HepG2 (cell line): ENCODE results near the gene ALPL. TPM values are rescaled to one million over a fixed set of nuclear protein-coding genes. Genes with fewer than 3 reads are reported as not detected.
A peak's percentile ranks its signal among the peaks of the same experiment; 100 is the strongest.

Experiments
- ATAC-seq: fragments of 200-7000 bp; cut with Tn5 transposase; 3 replicates; pipeline ENCODE4 v1.9.1; 2020; ENCODE audit warnings: mild to moderate bottlenecking, moderate library complexity
- BruUV-seq: library from RNA; stranded (reverse); fragments of 400-500 nt; replicated peaks from 2 replicates; lab custom pipeline; 2021; lab: Mats Ljungman, UMichigan
- CTCF ChIA-PET: fragments of 300-600 bp; formaldehyde crosslinking; extraction: SDS; loops from one replicate; lab custom pipeline; 2021; ENCODE audit warnings: low total read pairs, inconsistent platforms, low intra/inter-chr PET ratio; lab: Yijun Ruan, JAX
- POLR2A ChIA-PET: fragments of 350-600 bp; sonication (Branson Sonifier 250); formaldehyde crosslinking; loops from one replicate; lab custom pipeline; 2020; ENCODE audit warnings: antibody characterized with exemption, inconsistent platforms; lab: Yijun Ruan, JAX
- DNase-seq: peaks from one replicate; pipeline ENCODE4 v3.0.0-alpha.2; 2015; ENCODE audit warnings: low spot score
- FAIRE-seq: peaks from 3 replicates; lab custom pipeline; 2011; peaks lifted over from hg19 to GRCh38; lab: Jason Lieb, UNC
- H2AFZ ChIP-seq: one replicate; pipeline ENCODE4 v1.6.1; 2011; ENCODE audit warnings: low read length, inconsistent platforms
- H3K27ac ChIP-seq: fragments of 300-600 bp; 3 replicates; pipeline ENCODE4 v1.8.0; 2011; ENCODE audit warnings: mixed run types, mild to moderate bottlenecking, mixed read lengths, low read length, inconsistent platforms; ENCODE audit not compliant: insufficient read depth; ENCODE audit errors: extremely low read length
- H3K27me3 ChIP-seq, 2 experiments: fragments of 200-600 bp in 1 of 2; 2 replicates in 1 of 2; 3 replicates in 1 of 2; pipeline versions ENCODE4 v1.6.0 to v1.8.0; 2011; ENCODE audit warnings: low read length in 2 of 2, mild to moderate bottlenecking in 2 of 2, moderate library complexity in 2 of 2, inconsistent platforms in 1 of 2; ENCODE audit not compliant: insufficient read depth in 2 of 2, control insufficient read depth in 1 of 2
- H3K36me3 ChIP-seq, 2 experiments: fragments of 200-600 bp in 1 of 2; replicated peaks in 1 of 2; 2 replicates in 1 of 2; 3 replicates in 1 of 2; pipeline versions ENCODE4 v1.5.1 to v1.8.0; 2011; ENCODE audit warnings: low read length in 2 of 2, inconsistent platforms in 1 of 2; ENCODE audit not compliant: insufficient read depth in 2 of 2, control insufficient read depth in 1 of 2
- H3K4me1 ChIP-seq: 2 replicates; pipeline ENCODE4 v1.5.1; 2012; ENCODE audit warnings: low read length, inconsistent platforms; ENCODE audit not compliant: insufficient read depth
- H3K4me2 ChIP-seq: 2 replicates; pipeline ENCODE4 v1.6.0; 2011; ENCODE audit warnings: low read depth, low read length, inconsistent platforms
- H3K4me3 ChIP-seq, 3 experiments: fragments of 200-600 bp in 1 of 3; sonication (generic), shearing (Covaris generic) in 1 of 3; replicated peaks in 1 of 3; 2 replicates each; pipeline ENCODE4 v1.5.1; 2011 to 2016; ENCODE audit warnings: low read length in 3 of 3, inconsistent platforms in 2 of 3, low read depth in 2 of 3, mild to moderate bottlenecking in 2 of 3, control low read depth in 1 of 3, mixed read lengths in 1 of 3; ENCODE audit not compliant: insufficient read depth in 1 of 3
- H3K79me2 ChIP-seq: one replicate; pipeline ENCODE4 v1.6.1; 2011; ENCODE audit warnings: low read length, inconsistent platforms; ENCODE audit not compliant: insufficient read depth
- H3K9ac ChIP-seq: 2 replicates; pipeline ENCODE4 v1.6.0; 2011; ENCODE audit warnings: mild to moderate bottlenecking, low read depth, low read length, inconsistent platforms; ENCODE audit not compliant: insufficient read depth
- H3K9me3 ChIP-seq: 2 replicates; pipeline ENCODE4 v1.5.1; 2012; ENCODE audit warnings: mild to moderate bottlenecking, low read length
- H4K20me1 ChIP-seq: 2 replicates; pipeline ENCODE4 v1.6.0; 2011; ENCODE audit warnings: inconsistent platforms, mild to moderate bottlenecking, low read length, moderate library complexity; ENCODE audit not compliant: insufficient read depth
- E2F2 ChIP-seq: sonication (generic); formaldehyde crosslinking; IDR thresholded peaks from 2 replicates; pipeline ENCODE4 v1.4.0; 2020; ENCODE audit warnings: missing genetic modification reagents, borderline replicate concordance
- ELK4 ChIP-seq: sonication (generic); formaldehyde crosslinking; IDR thresholded peaks from 2 replicates; pipeline ENCODE4 v1.9.0; 2021; ENCODE audit warnings: missing genetic modification reagents, borderline replicate concordance
- ESRRA ChIP-seq: sonication (generic); formaldehyde crosslinking; IDR thresholded peaks from 2 replicates; pipeline ENCODE4 v1.5.1; 2020; ENCODE audit warnings: mild to moderate bottlenecking, low read depth, missing genetic modification reagents
- HMG20A ChIP-seq: IDR thresholded peaks from 2 replicates; pipeline ENCODE4 v1.6.1; 2016; ENCODE audit warnings: borderline replicate concordance
- MTA1 ChIP-seq: sonication (generic); formaldehyde crosslinking; IDR thresholded peaks from 2 replicates; pipeline ENCODE4 v1.4.0; 2020; ENCODE audit warnings: missing genetic modification reagents, mild to moderate bottlenecking, borderline replicate concordance
- NFYC ChIP-seq: IDR thresholded peaks from 2 replicates; pipeline ENCODE4 v1.6.1; 2016; ENCODE audit warnings: missing genetic modification reagents, missing compliant biosample characterization
- SOX5 ChIP-seq: IDR thresholded peaks from 2 replicates; pipeline ENCODE4 v1.6.1; 2016; ENCODE audit warnings: borderline replicate concordance
- ZBTB46 ChIP-seq: sonication (generic); formaldehyde crosslinking; IDR thresholded peaks from 2 replicates; pipeline ENCODE4 v1.4.0; 2020; ENCODE audit warnings: mild to moderate bottlenecking, missing genetic modification reagents, borderline replicate concordance
- ZFP62 ChIP-seq: sonication (generic); formaldehyde crosslinking; IDR thresholded peaks from 2 replicates; pipeline ENCODE4 v1.4.0; 2020; ENCODE audit warnings: missing genetic modification reagents
- ZNF10 ChIP-seq: sonication (generic); formaldehyde crosslinking; IDR thresholded peaks from 2 replicates; pipeline ENCODE4 v1.4.0; 2020; ENCODE audit warnings: mild to moderate bottlenecking, low read depth, missing genetic modification reagents, borderline replicate concordance
- ZNF768 ChIP-seq: sonication (generic); formaldehyde crosslinking; IDR thresholded peaks from 2 replicates; pipeline ENCODE4 v1.4.0; 2020; ENCODE audit warnings: missing genetic modification reagents
- WGBS: methylation state at CpG from one replicate; pipeline ENCODE4 v1.1.6; 2017; ENCODE audit warnings: low lambda C conversion rate; 5-methylcytosine and 5-hydroxymethylcytosine counted together
- in situ Hi-C: cut with HindIII; loops from 2 replicates; pipeline ENCODE4 v1.10.0; 2017; ENCODE audit warnings: low pct_unique_long_range_greater_than_20kb; ENCODE audit not compliant: extremely low pct_ligation_motif_present
- intact Hi-C: fragments of 100-400 bp; cut with micrococcal nuclease; formaldehyde crosslinking; loops from one replicate; pipeline ENCODE4 v1.10.0; 2022; ENCODE audit not compliant: unreplicated experiment
- polyA plus RNA-seq, 8 experiments: library from polyadenylated mRNA; depleted of rRNA in 3 of 8; stranded (reverse) in 7 of 8; unstranded in 1 of 8; fragments of >200 nt; fragmentation: Illumina TruSeq in 4 of 8; extraction: Trizol in 4 of 8; gene quantifications; 2 replicates each; pipeline versions ENCODE4 v1.2.1 to v1.2.3, GENCODE V29; 2011 to 2016; ENCODE audit warnings: low read depth in 4 of 8, missing spikeins in 1 of 8, mixed read lengths in 1 of 8; ENCODE audit not compliant: insufficient read depth in 1 of 8
- total RNA-seq, 5 experiments: library from RNA; depleted of rRNA; stranded (reverse); fragments of >200 nt; fragmentation: Illumina TruSeq; extraction: Trizol; gene quantifications; 2 replicates each; pipeline ENCODE4 v1.2.3, GENCODE V29; 2016; ENCODE audit warnings: low read depth in 1 of 5

Gene ALPL
- total and polyA plus RNA-seq, 2 of the 13 experiments (the other 11 are each of a cell fraction or from before 2014, with no cell fraction given): 0.12 TPM; not detected in 1

- in situ Hi-C loops: no loop called here
- ChIA-PET CTCF (no interaction called here), POLR2A (no interaction called here)
- DNase-seq: no peak
- no peak overlapping the region for H3K4me3 ChIP-seq
- no peak overlapping the region for H3K27ac ChIP-seq
- FAIRE-seq: no peak
- H3K27me3 ChIP-seq: peaks cover 3 to 58% of the 10 kb centered on the region in 2 experiments; a peak in 3 of 5 replicates
- no peaks in the 10 kb centered on the region for H3K79me2 ChIP-seq
- BruUV-seq: no TSS peak
- ATAC-seq: no peak
- no peaks in the 10 kb centered on the region for H4K20me1 ChIP-seq
- no peaks in the 10 kb centered on the region for H3K36me3 ChIP-seq
- no peak overlapping the region for H2AFZ ChIP-seq
- 34% methylated on average over 6 of the region's 12 CpGs for WGBS
- TF ChIP-seq ZFP62 (CRISPR knock-in tag): no peak
- TF ChIP-seq ESRRA: no peak
- TF ChIP-seq E2F2 (CRISPR knock-in tag): no peak
- TF ChIP-seq HMG20A: no peak
- H3K4me2 ChIP-seq: peak overlapping the region; percentile 52; the same call in 1 of the 2 replicates
- intact Hi-C loops: no loop called here
- H3K9me3 ChIP-seq: no peaks in the 10 kb centered on the region
- H3K4me1 ChIP-seq: peaks cover 53% of the 10 kb centered on the region
- H3K9ac ChIP-seq: no peak overlapping the region
Measured at GRCh38 chr1:21586222-21586621, 77.0 kb downstream of the ALPL start.

GRCh38 chr1:21586846-21587601, 77.8 kb downstream of the ALPL start:
- no peak for FAIRE-seq
- no peaks in the 10 kb centered on the region for H3K9me3 ChIP-seq
- peak overlapping the region in 1 of 3 experiments; percentile 6; a peak in 1 of 6 replicates for H3K4me3 ChIP-seq
- H3K79me2 ChIP-seq: no peaks in the 10 kb centered on the region
- peak overlapping the region; percentile 52 for H3K4me2 ChIP-seq
- DNase-seq: peak; percentile 69
- no TSS peak for BruUV-seq
- H2AFZ ChIP-seq: no peak overlapping the region
- H4K20me1 ChIP-seq: no peaks in the 10 kb centered on the region
- no peaks in the 10 kb centered on the region for H3K36me3 ChIP-seq
- WGBS: 0% methylated on average over 11 of the region's 24 CpGs
- intact Hi-C loops (no loop called here), in situ Hi-C loops (no loop called here)
- peaks cover 55% of the 10 kb centered on the region for H3K4me1 ChIP-seq
- peak; percentile 69 for ATAC-seq
- no peak overlapping the region for H3K27ac ChIP-seq
- CTCF ChIA-PET: no interaction called here
- POLR2A ChIA-PET: no interaction called here
- H3K9ac ChIP-seq: no peak overlapping the region
- peaks cover 3 to 61% of the 10 kb centered on the region in 2 experiments; a peak in 3 of 5 replicates for H3K27me3 ChIP-seq
- 0 out of 2 replicates have a peak, but pooled peaks have one; percentile 43 for TF ChIP-seq SOX5
- TF ChIP-seq ZBTB46 (CRISPR knock-in tag): no peak
- no peak for TF ChIP-seq ESRRA
- no peak for TF ChIP-seq ZNF10 (CRISPR knock-in tag)
- TF ChIP-seq ZNF768: no peak
- TF ChIP-seq NFYC (CRISPR knock-in tag): 0 out of 2 replicates have a peak, but pooled peaks have one; percentile 25
- TF ChIP-seq ELK4 (CRISPR knock-in tag): no peak
- peak; percentile 44; the same call in 1 of the 2 replicates for TF ChIP-seq MTA1
